ENCODE results near the gene SLC25A2. TPM values are rescaled to one million over a fixed set of nuclear protein-coding genes. Genes with fewer than 3 reads are reported as not detected.
"Not testable (repeated sequence)": the region's sequence is repeated elsewhere in the genome, so short reads cannot be mapped to it uniquely, and the experiment has no call there.

SLC25A2 gene
- polyA plus RNA-seq, 1 experiment = not detected

GRCh38 chr5:141320225-141321169 is 16.6 kb upstream of the SLC25A2 start, which contains the start of gene TAF7:
TAF7 (minus strand) TSS chr5:141320784; CDS start chr5:141320044, 740 bp downstream.
- DNase-seq (ENCODE audit: low read depth) = peak; percentile 63
- H3K36me3 ChIP-seq (ENCODE audit: control insufficient read depth, insufficient read depth, low read length) = peaks cover 2% of the 10 kb centered on the region
- POLR2A ChIA-PET = interaction anchor here (0.5 to 1.5 kb wide), 3 partner anchors 8 to 242 kb away, joined by 3 to 4 read pairs (median 4); partner anchors contain the start of gene PCDHGA1
- no peaks in the 10 kb centered on the region for H3K27me3 ChIP-seq (ENCODE audit: control insufficient read depth, insufficient read depth, low read length)
- TF ChIP-seq CTCF (IDR thresholded peaks at IDR 0.05; ENCODE audit: insufficient read depth, low read depth, low read length) = peak; percentile 86
- CTCF ChIA-PET = interaction anchor here (0.8 to 11.7 kb wide), 25 partner anchors 10 to 298 kb away, joined by 3 to 85 read pairs (median 4); partner anchors contain the start of genes DIAPH1, PCDHB9, PCDHGA1 and PCDHGA10
- H3K4me3 ChIP-seq (ENCODE audit: low read depth, low read length) = peak within 1 kb of the TSS; percentile 73

- H3K27me3 ChIP-seq (ENCODE audit: control insufficient read depth, insufficient read depth, low read length) = no peaks in the 10 kb centered on the region
- CTCF ChIA-PET = interaction anchor here (0.8 to 11.7 kb wide), 20 partner anchors 10 to 299 kb away, joined by 3 to 85 read pairs (median 4); partner anchors contain the start of genes DIAPH1, PCDHB9, PCDHGA1 and PCDHGA10
- no peak for DNase-seq (ENCODE audit: low read depth)
- TF ChIP-seq CTCF (IDR thresholded peaks at IDR 0.05; ENCODE audit: insufficient read depth, low read depth, low read length) = no peak
- H3K4me3 ChIP-seq (ENCODE audit: low read depth, low read length) = peak overlapping the region; percentile 73
- peaks cover 2% of the 10 kb centered on the region for H3K36me3 ChIP-seq (ENCODE audit: control insufficient read depth, insufficient read depth, low read length)
- POLR2A ChIA-PET = interaction anchor here (1.5 kb wide), 1 partner anchor 9 kb away, joined by 4 read pairs; no protein-coding TSS in a partner anchor
Measured at GRCh38 chr5:141319699-141320098, 15.8 kb upstream of the SLC25A2 start.

- POLR2A ChIA-PET = no interaction called here
- Histone ChIP-seq H3K4me3 (ENCODE audit: low read depth, low read length) (no peak overlapping the region), H3K36me3 (ENCODE audit: control insufficient read depth, insufficient read depth, low read length) (peaks cover 2% of the 10 kb centered on the region), H3K27me3 (ENCODE audit: control insufficient read depth, insufficient read depth, low read length) (no peaks in the 10 kb centered on the region)
- TF ChIP-seq CTCF (IDR thresholded peaks at IDR 0.05; ENCODE audit: insufficient read depth, low read depth, low read length) = no peak
- CTCF ChIA-PET = interaction anchor here (0.8 to 3.8 kb wide), 9 partner anchors 11 to 249 kb away, joined by 3 to 27 read pairs (median 4); partner anchors contain the start of genes PCDHGA1, PCDHGA7 and SLC25A2
- no peak for DNase-seq (ENCODE audit: low read depth)
Measured at GRCh38 chr5:141319202-141319601, 15.4 kb upstream of the SLC25A2 start.

DNA sequence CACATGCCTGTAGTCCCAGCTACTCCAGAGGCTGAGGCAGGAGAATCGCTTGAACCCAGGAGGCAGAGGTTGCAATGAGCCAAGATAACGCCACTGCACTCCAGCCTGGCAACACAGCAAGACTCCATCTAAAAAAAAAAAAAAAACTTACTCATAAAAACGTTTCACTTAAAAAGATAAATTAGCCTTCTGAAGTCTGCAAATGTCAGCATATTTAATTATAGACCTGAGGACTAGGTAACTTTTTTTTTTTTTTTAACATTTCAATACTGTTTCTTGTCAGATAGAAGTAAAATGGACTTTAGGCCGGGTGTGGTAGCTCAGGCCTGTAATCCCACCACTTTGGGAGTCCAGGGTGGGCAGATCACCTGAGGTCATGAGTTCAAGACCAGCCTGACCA is 13.1 kb upstream of the SLC25A2 start:
- DNase-seq (ENCODE audit: low read depth); POLR2A ChIA-PET; H3K36me3 ChIP-seq (ENCODE audit: control insufficient read depth, insufficient read depth, low read length); H3K27me3 ChIP-seq (ENCODE audit: control insufficient read depth, insufficient read depth, low read length); H3K4me3 ChIP-seq (ENCODE audit: low read depth, low read length); CTCF ChIA-PET: not testable (repeated sequence)

DNA sequence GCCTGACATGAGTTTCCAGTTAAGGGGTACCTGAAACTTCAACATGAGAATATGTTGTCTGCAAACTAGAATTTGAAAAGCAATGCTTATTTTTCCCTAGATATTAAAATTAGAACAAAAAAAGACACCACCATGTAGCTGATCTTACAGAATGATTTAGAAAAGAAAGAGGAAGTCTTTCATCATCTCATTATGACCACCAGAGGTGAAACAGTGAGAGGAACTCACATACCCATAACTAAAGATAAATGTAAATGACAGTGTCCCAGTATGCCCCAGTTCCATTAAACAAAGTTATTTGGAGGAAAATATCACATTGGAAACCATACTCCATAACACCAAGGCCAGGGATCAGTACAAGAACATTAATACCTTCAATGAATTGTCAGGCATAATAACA is 9.9 kb upstream of the SLC25A2 start:
- POLR2A ChIA-PET = no interaction called here
- CTCF ChIA-PET = no interaction called here
- no peaks in the 10 kb centered on the region for H3K36me3 ChIP-seq (ENCODE audit: control insufficient read depth, insufficient read depth, low read length)
- no peak for DNase-seq (ENCODE audit: low read depth)
- TF ChIP-seq CTCF (IDR thresholded peaks at IDR 0.05; ENCODE audit: insufficient read depth, low read depth, low read length) = no peak
- no peak overlapping the region for H3K4me3 ChIP-seq (ENCODE audit: low read depth, low read length)
- no peaks in the 10 kb centered on the region for H3K27me3 ChIP-seq (ENCODE audit: control insufficient read depth, insufficient read depth, low read length)
